Fibroblast of lung (primary cell): ENCODE data around the gene STX1B. TPM values are rescaled to one million over a fixed set of nuclear protein-coding genes. Genes with fewer than 3 reads are reported as not detected.

ENCODE experiments used
- DNase-seq, 2 donors: peaks; one replicate each; pipeline versions ENCODE4 v3.0.0 to v3.0.0-alpha.2; 2010; ENCODE audit warnings: low read depth in 2 of 2
- H2AFZ ChIP-seq: 2 replicates; pipeline ENCODE4 v1.5.1; 2012; ENCODE audit warnings: low read length, control low read depth, inconsistent platforms
- H3K27ac ChIP-seq: 2 replicates; pipeline ENCODE4 v1.5.1; 2011; ENCODE audit warnings: low read length, control low read depth; ENCODE audit not compliant: insufficient read depth
- H3K27me3 ChIP-seq: 2 replicates; pipeline ENCODE4 v1.5.1; 2011; ENCODE audit warnings: mild to moderate bottlenecking, low read length; ENCODE audit not compliant: control insufficient read depth, insufficient read depth
- H3K36me3 ChIP-seq: 2 replicates; pipeline ENCODE4 v1.5.1; 2011; ENCODE audit warnings: low read length; ENCODE audit not compliant: control insufficient read depth, insufficient read depth
- H3K4me1 ChIP-seq: 2 replicates; pipeline ENCODE4 v1.5.1; 2011; ENCODE audit warnings: low read length; ENCODE audit not compliant: control insufficient read depth, insufficient read depth; ENCODE audit errors: extremely low read depth
- H3K4me2 ChIP-seq: 2 replicates; pipeline ENCODE4 v1.5.1; 2011; ENCODE audit warnings: low read length, control low read depth; ENCODE audit not compliant: insufficient read depth; ENCODE audit errors: extremely low read depth
- H3K4me3 ChIP-seq, 4 experiments: fragments of 200-600 bp in 1 of 4; sonication (generic) in 1 of 4; replicated peaks in 1 of 4; 2 replicates each; pipeline ENCODE4 v1.5.1; 2011 to 2016; ENCODE audit warnings: low read length in 4 of 4, low read depth in 3 of 4, mild to moderate bottlenecking in 3 of 4, control low read depth in 2 of 4, inconsistent platforms in 1 of 4, mixed read lengths in 1 of 4; ENCODE audit not compliant: insufficient read depth in 1 of 4; ENCODE audit errors: control extremely low read depth in 1 of 4
- H3K79me2 ChIP-seq: 2 replicates; pipeline ENCODE4 v1.5.1; 2012; ENCODE audit warnings: mild to moderate bottlenecking, low read length, inconsistent platforms; ENCODE audit not compliant: control insufficient read depth, insufficient read depth
- H3K9ac ChIP-seq: 2 replicates; pipeline ENCODE4 v1.5.1; 2011; ENCODE audit warnings: mild to moderate bottlenecking, low read length, control low read depth; ENCODE audit not compliant: insufficient read depth
- H3K9me3 ChIP-seq: 2 replicates; pipeline ENCODE4 v1.5.1; 2012; ENCODE audit warnings: low read depth, low read length; ENCODE audit not compliant: control insufficient read depth, insufficient read depth
- H4K20me1 ChIP-seq: 2 replicates; pipeline ENCODE4 v1.5.1; 2011; ENCODE audit warnings: low read length; ENCODE audit not compliant: control insufficient read depth, insufficient read depth; ENCODE audit errors: extremely low read depth
- EZH2 ChIP-seq: IDR thresholded peaks from 2 replicates; pipeline ENCODE4 v1.5.1; 2012; ENCODE audit warnings: low read length, control low read depth, mild to moderate bottlenecking; ENCODE audit errors: missing control alignments
- polyA plus RNA-seq, 2 donors: library from polyadenylated mRNA; depleted of rRNA in 1 of 2; stranded (reverse) in 1 of 2; unstranded in 1 of 2; fragments of >200 nt; gene quantifications; 2 replicates each; pipeline ENCODE4 v1.2.1, GENCODE V29; 2011 to 2012; ENCODE audit warnings: missing spikeins in 1 of 2
- total RNA-seq: library from RNA; depleted of rRNA; stranded (reverse); fragments of >200 nt; gene quantifications from 2 replicates; pipeline ENCODE4 v1.2.1, GENCODE V29; 2014
- TF ChIP-seq, protein P1 (sequence below), 2 donors: IDR thresholded peaks in 1 of 2; conservative IDR thresholded peaks in 1 of 2; 1 replicate in 1 of 2; 2 replicates in 1 of 2; pipeline ENCODE4 v1.5.1; 2011 to 2012; ENCODE audit warnings: low read length in 2 of 2, control low read depth in 1 of 2, inconsistent platforms in 1 of 2, low read depth in 1 of 2, mild to moderate bottlenecking in 1 of 2

The STX1B gene
- total and polyA plus RNA-seq, 2 donors (not counting 1 experiment from before 2014, with no cell fraction given): 1.3 to 2.1 TPM

DNA sequence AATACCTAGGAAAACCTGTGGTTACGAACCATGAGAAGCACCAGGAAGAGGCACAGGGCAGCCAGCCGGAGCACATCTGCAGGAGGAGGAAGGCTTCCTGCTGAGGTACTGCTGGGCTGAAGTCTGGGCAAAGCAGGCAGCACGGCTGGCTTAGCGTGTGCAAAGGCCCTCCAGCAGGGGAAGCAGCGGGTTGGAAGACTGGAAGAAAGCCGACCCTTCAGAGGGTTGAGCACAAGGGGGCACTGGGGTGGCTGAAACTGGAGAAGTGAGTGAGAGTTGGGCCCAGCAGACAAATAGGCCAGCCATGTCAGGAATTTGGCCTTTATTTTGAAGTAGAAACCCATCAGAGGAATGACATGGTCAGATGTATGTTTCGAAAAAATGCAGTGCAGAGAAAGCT lies 37.6 kb downstream of the STX1B start:
- Histone ChIP-seq H3K79me2 (no peaks in the 10 kb centered on the region), H4K20me1 (no peaks in the 10 kb centered on the region), H3K36me3 (peaks cover 29% of the 10 kb centered on the region), H3K27ac (no peak overlapping the region), H3K9ac (no peak overlapping the region), H2AFZ (no peak overlapping the region), H3K4me2 (no peak overlapping the region), H3K9me3 (no peaks in the 10 kb centered on the region), H3K4me1 (no peaks in the 10 kb centered on the region), H3K4me3 (no peak overlapping the region), H3K27me3 (no peaks in the 10 kb centered on the region)
- peak in 1 of 2 donors; percentile 12 for DNase-seq
- no peak for TF ChIP-seq EZH2
- TF ChIP-seq, protein P1, sequence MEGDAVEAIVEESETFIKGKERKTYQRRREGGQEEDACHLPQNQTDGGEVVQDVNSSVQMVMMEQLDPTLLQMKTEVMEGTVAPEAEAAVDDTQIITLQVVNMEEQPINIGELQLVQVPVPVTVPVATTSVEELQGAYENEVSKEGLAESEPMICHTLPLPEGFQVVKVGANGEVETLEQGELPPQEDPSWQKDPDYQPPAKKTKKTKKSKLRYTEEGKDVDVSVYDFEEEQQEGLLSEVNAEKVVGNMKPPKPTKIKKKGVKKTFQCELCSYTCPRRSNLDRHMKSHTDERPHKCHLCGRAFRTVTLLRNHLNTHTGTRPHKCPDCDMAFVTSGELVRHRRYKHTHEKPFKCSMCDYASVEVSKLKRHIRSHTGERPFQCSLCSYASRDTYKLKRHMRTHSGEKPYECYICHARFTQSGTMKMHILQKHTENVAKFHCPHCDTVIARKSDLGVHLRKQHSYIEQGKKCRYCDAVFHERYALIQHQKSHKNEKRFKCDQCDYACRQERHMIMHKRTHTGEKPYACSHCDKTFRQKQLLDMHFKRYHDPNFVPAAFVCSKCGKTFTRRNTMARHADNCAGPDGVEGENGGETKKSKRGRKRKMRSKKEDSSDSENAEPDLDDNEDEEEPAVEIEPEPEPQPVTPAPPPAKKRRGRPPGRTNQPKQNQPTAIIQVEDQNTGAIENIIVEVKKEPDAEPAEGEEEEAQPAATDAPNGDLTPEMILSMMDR (conservative IDR thresholded peaks at IDR 0.05 in 1 of 2, IDR thresholded peaks at IDR 0.05 in 1 of 2; ENCODE audit: low read depth in 1 of 2, low read length in 2 of 2): peak in 1 of 2 donors; percentile 28

- no peak overlapping the region for H2AFZ ChIP-seq
- no peaks in the 10 kb centered on the region for H3K27me3 ChIP-seq
- no peak overlapping the region for H3K9ac ChIP-seq
- no peak overlapping the region for H3K4me2 ChIP-seq
- H3K27ac ChIP-seq: no peak overlapping the region
- TF ChIP-seq, protein P1 (conservative IDR thresholded peaks at IDR 0.05 in 1 of 2, IDR thresholded peaks at IDR 0.05 in 1 of 2; ENCODE audit: low read depth in 1 of 2, low read length in 2 of 2): no peak
- no peak for TF ChIP-seq EZH2
- H3K79me2 ChIP-seq: no peaks in the 10 kb centered on the region
- no peaks in the 10 kb centered on the region for H3K4me1 ChIP-seq
- H3K36me3 ChIP-seq: peaks cover 36% of the 10 kb centered on the region
- H3K4me3 ChIP-seq: no peak overlapping the region
- H3K9me3 ChIP-seq: no peaks in the 10 kb centered on the region
- no peak for DNase-seq
- H4K20me1 ChIP-seq: no peaks in the 10 kb centered on the region
These were observed 39.1 kb downstream of the STX1B start for GRCh38 chr16:30971298-30971697.

- Histone ChIP-seq H3K27me3 (no peaks in the 10 kb centered on the region), H2AFZ (no peak overlapping the region), H3K4me2 (no peak overlapping the region), H3K9ac (no peak overlapping the region), H3K9me3 (no peaks in the 10 kb centered on the region), H3K4me1 (no peaks in the 10 kb centered on the region), H3K27ac (no peak overlapping the region), H3K36me3 (peaks cover 48% of the 10 kb centered on the region), H3K4me3 (no peak overlapping the region), H4K20me1 (no peaks in the 10 kb centered on the region), H3K79me2 (no peaks in the 10 kb centered on the region)
- DNase-seq: no peak
- TF ChIP-seq EZH2: no peak
- TF ChIP-seq, protein P1 (conservative IDR thresholded peaks at IDR 0.05 in 1 of 2, IDR thresholded peaks at IDR 0.05 in 1 of 2; ENCODE audit: low read depth in 1 of 2, low read length in 2 of 2): no peak
These were observed 41.1 kb downstream of the STX1B start for GRCh38 chr16:30969246-30969842.
